ENCODE data around the gene APH1A. TPM values are rescaled to one million over a fixed set of nuclear protein-coding genes. Genes with fewer than 3 reads are reported as not detected.

The APH1A gene
- total RNA-seq, 1 experiment from 2014 or later: 115 TPM

GRCh38 chr1:150263549-150263948 lies 5.3 kb downstream of the APH1A start:
- no peak overlapping the region for H4K8ac ChIP-seq (replicated peaks; ENCODE audit: insufficient read length, low read depth, low read length)
- no peak overlapping the region for H3T11ph ChIP-seq (ENCODE audit: low read length)
- H2BK15ac ChIP-seq (ENCODE audit: low read depth, low read length): no peak overlapping the region
- H3K27me3 ChIP-seq (ENCODE audit: insufficient read depth, low read length): no peaks in the 10 kb centered on the region
- no peaks in the 10 kb centered on the region for H4K20me1 ChIP-seq (ENCODE audit: control insufficient read depth, insufficient read depth, insufficient read length)
- H3K23me2 ChIP-seq (ENCODE audit: insufficient read length, low read depth, low read length, poor library complexity, severe bottlenecking): peaks cover 26% of the 10 kb centered on the region
- H3K23ac ChIP-seq (ENCODE audit: insufficient read length, low read depth, low read length): no peak overlapping the region
- H3K79me2 ChIP-seq (ENCODE audit: insufficient read depth, low read length): peaks cover 6% of the 10 kb centered on the region; the same call in 1 of the 2 replicates
- H3K18ac ChIP-seq (ENCODE audit: insufficient read length, low read depth, low read length): no peak overlapping the region
- H3K4ac ChIP-seq (ENCODE audit: low read depth, low read length): no peak overlapping the region
- no peak overlapping the region for H3K9ac ChIP-seq (ENCODE audit: extremely low read depth, insufficient read length, low read length)
- TF ChIP-seq, protein P1, sequence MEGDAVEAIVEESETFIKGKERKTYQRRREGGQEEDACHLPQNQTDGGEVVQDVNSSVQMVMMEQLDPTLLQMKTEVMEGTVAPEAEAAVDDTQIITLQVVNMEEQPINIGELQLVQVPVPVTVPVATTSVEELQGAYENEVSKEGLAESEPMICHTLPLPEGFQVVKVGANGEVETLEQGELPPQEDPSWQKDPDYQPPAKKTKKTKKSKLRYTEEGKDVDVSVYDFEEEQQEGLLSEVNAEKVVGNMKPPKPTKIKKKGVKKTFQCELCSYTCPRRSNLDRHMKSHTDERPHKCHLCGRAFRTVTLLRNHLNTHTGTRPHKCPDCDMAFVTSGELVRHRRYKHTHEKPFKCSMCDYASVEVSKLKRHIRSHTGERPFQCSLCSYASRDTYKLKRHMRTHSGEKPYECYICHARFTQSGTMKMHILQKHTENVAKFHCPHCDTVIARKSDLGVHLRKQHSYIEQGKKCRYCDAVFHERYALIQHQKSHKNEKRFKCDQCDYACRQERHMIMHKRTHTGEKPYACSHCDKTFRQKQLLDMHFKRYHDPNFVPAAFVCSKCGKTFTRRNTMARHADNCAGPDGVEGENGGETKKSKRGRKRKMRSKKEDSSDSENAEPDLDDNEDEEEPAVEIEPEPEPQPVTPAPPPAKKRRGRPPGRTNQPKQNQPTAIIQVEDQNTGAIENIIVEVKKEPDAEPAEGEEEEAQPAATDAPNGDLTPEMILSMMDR (conservative IDR thresholded peaks at IDR 0.05): no peak
- H3K9me3 ChIP-seq (ENCODE audit: control insufficient read depth, low read depth, low read length): no peaks in the 10 kb centered on the region
- H3K27ac ChIP-seq (ENCODE audit: insufficient read length, low read depth, low read length): no peak overlapping the region
- no peak overlapping the region for H2AFZ ChIP-seq (ENCODE audit: low read length)
- no peak overlapping the region for H3K4me2 ChIP-seq (ENCODE audit: insufficient read depth, insufficient read length, low read length)
- no peak overlapping the region for H2BK12ac ChIP-seq (ENCODE audit: insufficient read length, low read depth, low read length)
- DNase-seq: no peak
- H3K14ac ChIP-seq (ENCODE audit: insufficient read depth, low read length): no peak overlapping the region
- Mint-ChIP-seq H3K36me3 (ENCODE audit: insufficient read depth in 1 of 3, low read depth in 3 of 3) (peaks cover 40 to 71% (median 67%) of the 10 kb centered on the region in 3 experiments), H3K9me3 (no peaks in the 10 kb centered on the region; a peak in 2 of 5 replicates), H3K4me1 (peaks cover 36 to 40% of the 10 kb centered on the region in 2 experiments), H3K27ac (peak overlapping the region in 1 of 3 experiments; percentile 89; a peak in 1 of 7 replicates), H3K4me3 (no peak overlapping the region), H3K27me3 (ENCODE audit: low read depth) (no peaks in the 10 kb centered on the region)
- H2AK5ac ChIP-seq (ENCODE audit: insufficient read length, low read length): no peak overlapping the region
- H2BK5ac ChIP-seq (ENCODE audit: insufficient read length, low read length): no peak overlapping the region
- no peak overlapping the region for H2BK120ac ChIP-seq (ENCODE audit: low read depth, low read length, poor library complexity, severe bottlenecking)
- WGBS (ENCODE audit: extremely low coverage, insufficient read length, low lambda C conversion rate): no CpG with 5 or more reads among the region's 6 CpGs
- no peak overlapping the region for H2BK20ac ChIP-seq (ENCODE audit: low read depth, low read length, poor library complexity, severe bottlenecking)
- no peak overlapping the region for H4K5ac ChIP-seq (ENCODE audit: insufficient read length, low read depth, low read length)
- H4K91ac ChIP-seq (ENCODE audit: insufficient read length, low read depth, low read length): no peak overlapping the region
- H3K56ac ChIP-seq (ENCODE audit: insufficient read length, low read depth, low read length): no peak overlapping the region
- H3K79me1 ChIP-seq (ENCODE audit: insufficient read depth, low read depth, low read length, poor library complexity, severe bottlenecking): peaks cover 5% of the 10 kb centered on the region
- peaks cover 3% of the 10 kb centered on the region; the same call in 1 of the 2 replicates for H3K4me1 ChIP-seq (ENCODE audit: insufficient read depth, low read length)

Measured in H9 (cell line).